GM13977 (cell line): ENCODE results near the gene COPS9.

Experiments used
- DNase-seq: peaks from one replicate; pipeline ENCODE4 v3.0.0; 2012; ENCODE audit warnings: low spot score
- CTCF ChIP-seq: IDR thresholded peaks from 2 replicates; pipeline ENCODE4 v1.5.1; 2012; ENCODE audit warnings: mild to moderate bottlenecking, control low read depth; ENCODE audit not compliant: insufficient read depth; ENCODE audit errors: extremely low read depth, missing control alignments
- in situ Hi-C: fragments of 300-500 bp; cut with MboI; formaldehyde crosslinking; loops from one replicate; pipeline ENCODE4 v1.12.0; 2022; ENCODE audit warnings: low sequenced_read_pairs, low pct_unique_long_range_greater_than_20kb, mixed read lengths, inconsistent platforms; ENCODE audit not compliant: unreplicated experiment

Gene COPS9

GRCh38 chr2:240131296-240131695, 4.8 kb downstream of the COPS9 start:
- DNase-seq, result no peak
- no peak for TF ChIP-seq CTCF
- in situ Hi-C loops, result no loop called here

- no peak for TF ChIP-seq CTCF
- DNase-seq, result no peak
- in situ Hi-C loops, result no loop called here
These were observed 5.5 kb downstream of the COPS9 start for GRCh38 chr2:240130393-240131195.

- DNase-seq, result no peak
- no peak for TF ChIP-seq CTCF
- in situ Hi-C loops, result no loop called here
These were observed 6.2 kb downstream of the COPS9 start for GRCh38 chr2:240129731-240130392.

- in situ Hi-C loops, result no loop called here
- DNase-seq, result no peak
- TF ChIP-seq CTCF, result no peak
These were observed 6.8 kb downstream of the COPS9 start for GRCh38 chr2:240129311-240129710.

- in situ Hi-C loops, result no loop called here
- TF ChIP-seq CTCF, result no peak
- no peak for DNase-seq
These were observed 7.4 kb downstream of the COPS9 start for GRCh38 chr2:240128608-240129145.

- no peak for TF ChIP-seq CTCF
- in situ Hi-C loops, result no loop called here
These were observed 8.0 kb downstream of the COPS9 start for GRCh38 chr2:240127911-240128607.

More at GRCh38 chr2:240127911-240128607, 8.0 kb downstream of the COPS9 start:
- DNase-seq, result no peak
